Measurements from ENCODE around the gene MAB21L4. TPM values are rescaled to one million over a fixed set of nuclear protein-coding genes. Genes with fewer than 3 reads are reported as not detected.

The MAB21L4 gene
- total and polyA plus RNA-seq, 8 donors = 0.79 to 35.7 (median 2.0) TPM

DNA sequence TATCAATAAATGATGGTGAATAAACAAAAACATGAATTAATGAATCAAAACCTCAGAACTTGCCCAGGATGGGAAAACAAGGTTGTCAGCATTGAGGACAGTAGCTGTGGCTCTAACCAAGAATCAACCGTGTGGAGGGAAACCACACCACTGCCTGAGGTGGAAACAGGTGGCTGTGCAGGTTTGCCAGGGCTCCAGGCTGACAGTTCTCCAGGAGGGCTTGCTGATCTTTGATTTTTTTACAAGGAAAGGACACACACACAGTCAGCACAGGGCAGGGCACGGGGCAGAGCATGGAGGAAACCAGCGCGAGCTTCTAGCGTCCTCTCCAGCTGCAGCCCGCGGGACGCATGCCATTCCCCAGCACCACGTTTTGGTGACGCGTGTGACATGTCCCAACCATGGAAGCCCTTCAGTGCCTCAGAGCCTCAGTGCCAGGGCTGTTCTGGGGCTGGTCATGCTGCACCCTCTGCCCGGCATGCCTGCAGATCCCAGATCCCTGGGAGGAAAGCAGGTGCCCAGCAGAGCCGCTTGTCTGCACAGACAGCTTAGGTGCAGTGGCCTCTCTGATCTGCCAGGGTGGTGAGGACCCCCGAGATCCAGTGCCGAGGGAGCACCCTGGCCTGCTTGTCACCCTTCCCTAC, 43.2 kb downstream of the MAB21L4 start:
- intact Hi-C loops (cut with DNase I) = loop anchor here in 1 of 2 donors (5.0 kb wide), 1 partner anchor 225 kb away; no protein-coding TSS in a partner anchor
- no peak overlapping the region for H3K27ac ChIP-seq
- TF ChIP-seq, protein P1, sequence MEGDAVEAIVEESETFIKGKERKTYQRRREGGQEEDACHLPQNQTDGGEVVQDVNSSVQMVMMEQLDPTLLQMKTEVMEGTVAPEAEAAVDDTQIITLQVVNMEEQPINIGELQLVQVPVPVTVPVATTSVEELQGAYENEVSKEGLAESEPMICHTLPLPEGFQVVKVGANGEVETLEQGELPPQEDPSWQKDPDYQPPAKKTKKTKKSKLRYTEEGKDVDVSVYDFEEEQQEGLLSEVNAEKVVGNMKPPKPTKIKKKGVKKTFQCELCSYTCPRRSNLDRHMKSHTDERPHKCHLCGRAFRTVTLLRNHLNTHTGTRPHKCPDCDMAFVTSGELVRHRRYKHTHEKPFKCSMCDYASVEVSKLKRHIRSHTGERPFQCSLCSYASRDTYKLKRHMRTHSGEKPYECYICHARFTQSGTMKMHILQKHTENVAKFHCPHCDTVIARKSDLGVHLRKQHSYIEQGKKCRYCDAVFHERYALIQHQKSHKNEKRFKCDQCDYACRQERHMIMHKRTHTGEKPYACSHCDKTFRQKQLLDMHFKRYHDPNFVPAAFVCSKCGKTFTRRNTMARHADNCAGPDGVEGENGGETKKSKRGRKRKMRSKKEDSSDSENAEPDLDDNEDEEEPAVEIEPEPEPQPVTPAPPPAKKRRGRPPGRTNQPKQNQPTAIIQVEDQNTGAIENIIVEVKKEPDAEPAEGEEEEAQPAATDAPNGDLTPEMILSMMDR (IDR thresholded peaks at IDR 0.05) = no peak
- DNase-seq = no peak
- peaks cover 0 to 13% of the 10 kb centered on the region in 2 donors for H3K9me3 ChIP-seq
- no peak for ATAC-seq
- H3K4me3 ChIP-seq = no peak overlapping the region
- no peaks in the 10 kb centered on the region for H3K4me1 ChIP-seq
- H3K36me3 ChIP-seq = no peaks in the 10 kb centered on the region
- no peaks in the 10 kb centered on the region for H3K27me3 ChIP-seq

DNA sequence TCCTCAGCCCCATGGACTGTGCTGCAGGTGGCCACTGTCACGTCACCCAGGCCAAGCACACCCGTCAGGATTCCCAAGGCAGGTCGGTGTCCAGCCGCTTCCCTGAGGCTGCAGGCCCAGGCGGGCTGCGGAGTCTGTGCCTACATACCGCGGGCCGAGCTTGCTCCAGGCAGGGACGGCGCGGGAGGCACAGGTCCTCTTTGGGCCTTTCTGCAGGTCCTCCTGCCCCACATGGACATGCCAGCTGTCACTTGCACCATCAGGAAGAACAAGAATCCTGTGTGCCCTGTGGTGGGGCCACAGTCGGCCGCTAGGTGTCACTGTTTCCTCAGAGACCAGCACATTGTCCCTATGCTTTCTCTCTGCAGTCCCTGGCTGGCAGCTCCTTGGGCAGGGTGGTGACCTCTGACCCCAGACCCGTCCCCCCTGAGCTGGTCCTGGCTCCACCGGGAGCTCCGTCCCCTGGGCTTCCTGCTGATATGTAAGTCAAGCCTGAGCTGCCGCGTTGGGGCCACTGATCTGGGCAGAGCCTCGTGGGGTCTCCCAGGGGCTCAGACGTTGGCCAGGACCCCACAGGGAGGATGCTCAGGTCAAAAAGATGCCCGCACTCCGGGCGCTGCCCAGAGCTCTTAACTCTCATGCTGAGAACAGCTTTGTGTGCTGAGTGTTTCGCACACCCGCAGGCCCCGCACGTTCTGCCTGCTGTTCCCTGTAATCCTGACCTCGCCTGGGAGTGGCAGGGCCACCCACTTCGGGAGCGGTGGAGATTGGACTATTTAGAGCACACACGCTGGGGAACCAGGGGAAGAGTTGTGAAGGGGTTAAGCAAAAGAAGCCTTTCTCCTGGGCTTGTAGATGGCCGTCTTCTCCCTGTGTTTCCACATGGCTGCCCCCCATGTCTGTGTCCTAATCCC, 44.6 kb downstream of the MAB21L4 start:
- peaks cover 0 to 13% of the 10 kb centered on the region in 2 donors for H3K9me3 ChIP-seq
- TF ChIP-seq, protein P1 (IDR thresholded peaks at IDR 0.05) = peak; percentile 97 to 98
- H3K27me3 ChIP-seq = no peaks in the 10 kb centered on the region
- no peaks in the 10 kb centered on the region for H3K36me3 ChIP-seq
- ATAC-seq (peak; percentile 97), DNase-seq (peak; percentile 71 to 90 (median 80))
- intact Hi-C loops (cut with DNase I) = loop anchor here in 1 of 2 donors (5.0 kb wide), 1 partner anchor 226 kb away; no protein-coding TSS in a partner anchor
- H3K4me1 ChIP-seq = no peaks in the 10 kb centered on the region
- no peak overlapping the region for H3K4me3 ChIP-seq
- no peak overlapping the region for H3K27ac ChIP-seq

DNA sequence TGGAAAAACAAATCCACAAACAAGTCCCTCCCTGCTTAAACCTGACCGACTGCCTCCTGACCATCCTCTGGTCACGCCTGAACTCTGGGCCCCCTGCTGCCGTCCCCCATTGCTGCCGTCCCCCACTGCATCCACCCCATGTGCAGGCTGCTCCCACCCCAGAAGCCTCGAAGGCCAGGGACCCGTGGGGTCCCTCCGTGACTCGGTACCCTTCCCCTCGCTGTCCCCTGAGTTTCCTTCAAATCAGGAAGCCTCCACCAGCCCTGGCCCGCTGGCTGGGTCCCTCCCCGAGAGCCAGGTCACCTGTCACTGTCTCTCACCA, 45.2 kb downstream of the MAB21L4 start:
- H3K4me3 ChIP-seq = no peak overlapping the region
- intact Hi-C loops (cut with DNase I) = loop anchor here in 1 of 2 donors (5.0 kb wide), 1 partner anchor 227 kb away; no protein-coding TSS in a partner anchor
- DNase-seq = no peak
- no peak overlapping the region for H3K27ac ChIP-seq
- no peak for ATAC-seq
- peaks cover 0 to 13% of the 10 kb centered on the region in 2 donors for H3K9me3 ChIP-seq
- H3K36me3 ChIP-seq = no peaks in the 10 kb centered on the region
- no peaks in the 10 kb centered on the region for H3K27me3 ChIP-seq
- TF ChIP-seq, protein P1 (IDR thresholded peaks at IDR 0.05) = no peak
- H3K4me1 ChIP-seq = no peaks in the 10 kb centered on the region

DNA sequence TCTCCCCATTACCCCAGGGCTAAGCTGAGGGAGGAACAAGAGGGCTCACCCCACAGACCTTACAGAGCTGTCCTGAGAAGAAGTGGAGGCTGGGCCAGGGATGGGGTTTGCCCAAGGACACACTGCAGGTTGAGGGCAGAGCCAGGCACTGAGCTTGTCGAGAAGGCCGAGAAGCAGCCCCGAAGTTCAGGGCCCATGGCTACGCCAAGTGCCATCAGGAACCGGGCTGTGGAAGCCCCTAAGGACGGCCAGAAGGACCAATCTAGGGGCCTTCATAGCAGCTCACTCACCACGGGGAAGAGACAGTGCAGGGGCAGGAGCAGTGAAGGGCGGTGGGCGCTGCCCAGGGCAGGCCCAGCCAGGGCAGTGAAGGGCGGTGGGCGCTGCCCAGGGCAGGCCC, 45.9 kb downstream of the MAB21L4 start:
- Histone ChIP-seq H3K9me3 (peaks cover 0 to 13% of the 10 kb centered on the region in 2 donors), H3K36me3 (no peaks in the 10 kb centered on the region), H3K27ac (no peak overlapping the region), H3K4me1 (no peaks in the 10 kb centered on the region), H3K27me3 (no peaks in the 10 kb centered on the region), H3K4me3 (no peak overlapping the region)
- DNase-seq (no peak), ATAC-seq (no peak)
- intact Hi-C loops (cut with DNase I) = loop anchor here in 1 of 2 donors (5.0 kb wide), 1 partner anchor 227 kb away; no protein-coding TSS in a partner anchor
- TF ChIP-seq, protein P1 (IDR thresholded peaks at IDR 0.05) = no peak

Data from left lung (tissue), 10 donors.